Esophagus squamous epithelium (tissue), 4 donors: Measurements from ENCODE around the gene ENOX2.

Experiments used
- CTCF ChIP-seq, 6 experiments: fragments of 450-650 bp in 4 of 6; fragments of 200-600 bp in 2 of 6; sonication (generic) in 2 of 6; IDR thresholded peaks; one replicate each; pipeline ENCODE4 v1.5.1; 2016 to 2019; ENCODE audit warnings: antibody characterized with exemption in 6 of 6, mild to moderate bottlenecking in 4 of 6, moderate library complexity in 4 of 6
- POLR2A ChIP-seq, 4 donors: fragments of 450-650 bp; IDR thresholded peaks; one replicate each; pipeline ENCODE4 v1.6.1; 2017; ENCODE audit warnings: antibody characterized with exemption in 4 of 4, mild to moderate bottlenecking in 4 of 4, moderate library complexity in 3 of 4

DNA sequence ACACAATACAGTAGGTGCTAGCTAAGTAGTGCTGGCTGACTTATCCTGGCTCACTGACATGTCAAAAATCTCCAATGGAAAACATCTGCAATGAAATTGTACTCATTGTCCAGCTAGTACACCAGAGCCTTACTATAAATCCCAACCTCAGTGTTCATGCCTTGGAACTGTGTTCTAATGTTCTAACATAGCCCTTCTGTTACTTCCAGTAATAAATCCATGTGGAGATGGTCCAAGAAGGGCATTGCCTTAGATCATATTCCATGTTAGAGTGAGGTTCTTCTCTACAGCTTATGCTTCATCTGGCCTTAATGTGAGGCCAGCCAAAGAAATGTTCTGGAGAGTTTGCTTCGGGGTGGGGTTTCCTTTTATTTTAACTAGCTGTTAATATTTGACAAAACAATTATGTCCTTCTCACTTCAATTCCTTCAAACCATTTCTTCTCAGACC, 25.1 kb downstream of the ENOX2 start:
- TF ChIP-seq CTCF (IDR thresholded peaks at IDR 0.05) (no peak), POLR2A (IDR thresholded peaks at IDR 0.05) (no peak)
